B cell (primary cell): ENCODE data around the gene DGKE. TPM values are rescaled to one million over a fixed set of nuclear protein-coding genes. Genes with fewer than 3 reads are reported as not detected.

Experiments used
- ATAC-seq: fragments of 200-7000 bp; cut with Tn5 transposase; one replicate; pipeline ENCODE4 v1.10.0; 2021; ENCODE audit warnings: low read depth, mild to moderate bottlenecking, moderate number of reproducible peaks, moderate library complexity
- CTCF ChIA-PET: fragments of 350-600 bp; sonication (Branson Sonifier 250); formaldehyde crosslinking; loops from one replicate; lab custom pipeline; 2021; ENCODE audit warnings: antibody characterized with exemption, inconsistent platforms; lab: Charles Lee
- POLR2A ChIA-PET: fragments of 350-600 bp; sonication (Branson Sonifier 250); formaldehyde crosslinking; loops from one replicate; lab custom pipeline; 2021; ENCODE audit warnings: antibody characterized with exemption; lab: Charles Lee
- DNase-seq: peaks from one replicate; pipeline ENCODE4 v3.0.0; 2013
- H2AFZ ChIP-seq: 2 replicates; pipeline ENCODE4 v1.6.1; 2012; ENCODE audit warnings: mild to moderate bottlenecking, low read depth, low read length; ENCODE audit not compliant: insufficient read depth, poor library complexity, severe bottlenecking
- H3K27ac ChIP-seq, 2 donors: 1 replicate in 1 of 2; 2 replicates in 1 of 2; pipeline ENCODE4 v1.5.1; 2012 to 2013; ENCODE audit warnings: low read length in 2 of 2, mild to moderate bottlenecking in 2 of 2, moderate library complexity in 1 of 2
- H3K27me3 ChIP-seq, 4 experiments: fragments of 200-600 bp in 1 of 4; sonication (generic) in 1 of 4; replicated peaks in 1 of 4; 1 replicate in 2 of 4; 2 replicates in 2 of 4; pipeline versions ENCODE4 v1.6.1 to v1.7.0; 2013 to 2016; ENCODE audit warnings: low read length in 3 of 4, mild to moderate bottlenecking in 2 of 4, mixed read lengths in 1 of 4, moderate library complexity in 1 of 4; ENCODE audit not compliant: insufficient read depth in 4 of 4, control insufficient read depth in 3 of 4; ENCODE audit errors: control extremely low read depth in 1 of 4
- H3K36me3 ChIP-seq, 2 experiments: replicated peaks in 1 of 2; 1 replicate in 1 of 2; 2 replicates in 1 of 2; pipeline versions ENCODE4 v1.6.1 to v1.7.1; 2013; ENCODE audit warnings: low read length in 1 of 2; ENCODE audit not compliant: insufficient read depth in 2 of 2, control insufficient read depth in 1 of 2; ENCODE audit errors: control extremely low read depth in 1 of 2, extremely low read depth in 1 of 2
- H3K4me1 ChIP-seq, 2 donors: fragments of 200-600 bp in 1 of 2; sonication (generic) in 1 of 2; 1 replicate in 1 of 2; 2 replicates in 1 of 2; pipeline versions ENCODE4 v1.5.1 to v1.6.1; 2013 to 2017; ENCODE audit warnings: low read length in 2 of 2; ENCODE audit not compliant: control insufficient read depth in 2 of 2, insufficient read depth in 2 of 2
- H3K4me2 ChIP-seq: replicated peaks from 2 replicates; pipeline ENCODE3; 2012; ENCODE audit warnings: mild to moderate bottlenecking, low read depth, low read length; ENCODE audit not compliant: poor library complexity, severe bottlenecking
- H3K4me3 ChIP-seq, 5 experiments: fragments of 200-600 bp in 1 of 5; sonication (generic) in 1 of 5; 1 replicate in 3 of 5; 2 replicates in 2 of 5; pipeline versions ENCODE4 v1.5.1 to v1.7.0; 2011 to 2016; ENCODE audit warnings: low read length in 4 of 5, mild to moderate bottlenecking in 4 of 5, low read depth in 2 of 5, control low read depth in 1 of 5, moderate library complexity in 1 of 5; ENCODE audit not compliant: insufficient read depth in 1 of 5; ENCODE audit errors: control extremely low read depth in 1 of 5, extremely low read depth in 1 of 5
- H3K79me2 ChIP-seq: fragments of 200-600 bp; sonication (generic); one replicate; pipeline ENCODE4 v1.6.0; 2016; ENCODE audit warnings: low read length; ENCODE audit not compliant: control insufficient read depth, insufficient read depth
- H3K9ac ChIP-seq: fragments of 200-600 bp; sonication (generic); 2 replicates; pipeline ENCODE4 v1.6.1; 2017; ENCODE audit warnings: mild to moderate bottlenecking, low read length, moderate library complexity
- H3K9me3 ChIP-seq, 3 donors: one replicate each; pipeline versions ENCODE4 v1.6.1 to v1.7.1; 2013; ENCODE audit warnings: low read length in 2 of 3; ENCODE audit not compliant: control insufficient read depth in 2 of 3, insufficient read depth in 1 of 3; ENCODE audit errors: control extremely low read depth in 1 of 3
- H4K20me1 ChIP-seq: 2 replicates; pipeline ENCODE4 v1.6.0; 2012; ENCODE audit warnings: mild to moderate bottlenecking, low read length; ENCODE audit not compliant: insufficient read depth, control insufficient read depth, poor library complexity, severe bottlenecking
- H3K27ac Mint-ChIP-seq: one replicate; pipeline ENCODE4 v1.8.0; 2021; ENCODE audit warnings: mixed read lengths
- H3K27me3 Mint-ChIP-seq: one replicate; pipeline ENCODE4 v1.8.0; 2021; ENCODE audit warnings: mixed read lengths
- H3K4me1 Mint-ChIP-seq: one replicate; pipeline ENCODE4 v1.8.0; 2021; ENCODE audit warnings: mixed read lengths
- H3K4me3 Mint-ChIP-seq: one replicate; pipeline ENCODE4 v1.8.0; 2021; ENCODE audit warnings: mixed read lengths
- H3K9me3 Mint-ChIP-seq: one replicate; pipeline ENCODE4 v1.8.0; 2022; ENCODE audit warnings: mixed read lengths; ENCODE audit not compliant: insufficient read depth
- CTCF ChIP-seq: fragments of 200-600 bp; IDR thresholded peaks from one replicate; pipeline ENCODE4 v1.8.0; 2022; ENCODE audit warnings: antibody characterized with exemption, mild to moderate bottlenecking
- EZH2 ChIP-seq: IDR thresholded peaks from 2 replicates; pipeline ENCODE4 v1.6.1; 2012; ENCODE audit warnings: borderline replicate concordance, low read depth, mild to moderate bottlenecking, moderate library complexity, low read length; ENCODE audit not compliant: insufficient read depth, poor library complexity, severe bottlenecking
- WGBS: methylation state at CpG from one replicate; pipeline ENCODE4 v1.1.5; 2013; ENCODE audit warnings: missing lambda C conversion rate; ENCODE audit not compliant: insufficient coverage; 5-methylcytosine and 5-hydroxymethylcytosine counted together
- intact Hi-C: fragments of 100-400 bp; cut with micrococcal nuclease; formaldehyde crosslinking; loops from one replicate; pipeline ENCODE4 v1.10.0; 2022
- polyA plus RNA-seq: library from polyadenylated mRNA; depleted of rRNA; stranded (reverse); fragments of >200 nt; gene quantifications from 2 replicates; pipeline ENCODE4 v1.2.3, GENCODE V29; 2012
- total RNA-seq, 2 donors: library from RNA; stranded (reverse); fragments of 120-200 nt in 1 of 2; gene quantifications; 1 replicate in 1 of 2; 2 replicates in 1 of 2; pipeline versions ENCODE4 v1.2.3 to v1.2.4, GENCODE V29; 2013 to 2022

The DGKE gene
- total and polyA plus RNA-seq, 2 donors (not counting 1 experiment from before 2014, with no cell fraction given): 8.9 to 28.1 TPM

- no peaks in the 10 kb centered on the region for H3K27me3 ChIP-seq
- no peaks in the 10 kb centered on the region for H3K36me3 ChIP-seq
- TF ChIP-seq CTCF (no peak), EZH2 (no peak)
- 100% methylated on average over 2 of the region's 4 CpGs for WGBS
- H3K79me2 ChIP-seq: no peaks in the 10 kb centered on the region
- no peaks in the 10 kb centered on the region for H3K4me1 Mint-ChIP-seq
- ChIA-PET POLR2A (no interaction called here), CTCF (no interaction called here)
- no peaks in the 10 kb centered on the region for H3K9me3 Mint-ChIP-seq
- H3K4me3 Mint-ChIP-seq: no peak overlapping the region
- ATAC-seq (no peak), DNase-seq (no peak)
- H3K27ac Mint-ChIP-seq: no peak overlapping the region
- H3K4me1 ChIP-seq: no peaks in the 10 kb centered on the region
- no peaks in the 10 kb centered on the region for H3K9me3 ChIP-seq
- no peaks in the 10 kb centered on the region for H3K27me3 Mint-ChIP-seq
- intact Hi-C loops: no loop called here
- no peak overlapping the region for H3K4me3 ChIP-seq
- H3K4me2 ChIP-seq: no peak overlapping the region
- H3K27ac ChIP-seq: no peak overlapping the region
- H4K20me1 ChIP-seq: no peaks in the 10 kb centered on the region
- no peak overlapping the region for H2AFZ ChIP-seq
- no peak overlapping the region for H3K9ac ChIP-seq
These were observed 32.3 kb upstream of the DGKE start for GRCh38 chr17:56801459-56802178.

GRCh38 chr17:56803071-56803470, 30.9 kb upstream of the DGKE start:
- no peaks in the 10 kb centered on the region for H4K20me1 ChIP-seq
- DNase-seq (no peak), ATAC-seq (no peak)
- H3K27ac ChIP-seq: no peak overlapping the region
- no peak overlapping the region for H3K4me3 ChIP-seq
- TF ChIP-seq EZH2 (no peak), CTCF (no peak)
- ChIA-PET CTCF (no interaction called here), POLR2A (no interaction called here)
- Mint-ChIP-seq H3K4me3 (no peak overlapping the region), H3K27me3 (no peaks in the 10 kb centered on the region), H3K9me3 (no peaks in the 10 kb centered on the region), H3K27ac (no peak overlapping the region), H3K4me1 (no peaks in the 10 kb centered on the region)
- H3K9me3 ChIP-seq: no peaks in the 10 kb centered on the region
- no peak overlapping the region for H3K9ac ChIP-seq
- no peaks in the 10 kb centered on the region for H3K36me3 ChIP-seq
- H3K27me3 ChIP-seq: no peaks in the 10 kb centered on the region
- no peaks in the 10 kb centered on the region for H3K79me2 ChIP-seq
- 100% methylated on average over 1 of the region's 1 CpG for WGBS
- no peaks in the 10 kb centered on the region for H3K4me1 ChIP-seq
- H3K4me2 ChIP-seq: no peak overlapping the region
- no peak overlapping the region for H2AFZ ChIP-seq
- intact Hi-C loops: no loop called here
